Mesenchymal stem cell (in vitro differentiated cells and primary cell): Measurements from ENCODE around the gene ROPN1.

Source experiments
- DNase-seq: peaks from one replicate; pipeline ENCODE4 v3.0.0-alpha.2; 2013
- H2AFZ ChIP-seq: one replicate; pipeline ENCODE4 v1.6.1; 2013; ENCODE audit warnings: low read depth, mild to moderate bottlenecking, control low read depth, inconsistent platforms, low read length, moderate library complexity
- H2AK5ac ChIP-seq: 2 replicates; pipeline ENCODE4 v1.6.1; 2013; ENCODE audit warnings: low read length, moderate library complexity, mild to moderate bottlenecking, inconsistent platforms; ENCODE audit not compliant: severe bottlenecking
- H2BK120ac ChIP-seq: one replicate; pipeline ENCODE4 v1.6.1; 2013; ENCODE audit warnings: low read depth, mild to moderate bottlenecking, inconsistent platforms, low read length, moderate library complexity
- H2BK12ac ChIP-seq, 2 experiments: one replicate each; pipeline ENCODE4 v1.6.1; 2013; ENCODE audit warnings: inconsistent platforms in 2 of 2, low read length in 2 of 2, mild to moderate bottlenecking in 2 of 2, moderate library complexity in 2 of 2, control low read depth in 1 of 2
- H2BK15ac ChIP-seq: one replicate; pipeline ENCODE4 v1.6.1; 2013; ENCODE audit warnings: mild to moderate bottlenecking, low read depth, inconsistent platforms; ENCODE audit not compliant: poor library complexity, severe bottlenecking
- H2BK5ac ChIP-seq: 2 replicates; pipeline ENCODE4 v1.6.1; 2013; ENCODE audit warnings: low read depth, mild to moderate bottlenecking, low read length, control low read depth, inconsistent platforms; ENCODE audit not compliant: poor library complexity, severe bottlenecking
- H3K14ac ChIP-seq, 2 experiments: one replicate each; pipeline ENCODE4 v1.6.1; 2013; ENCODE audit warnings: inconsistent platforms in 2 of 2, low read length in 2 of 2, control low read depth in 1 of 2, mild to moderate bottlenecking in 1 of 2, moderate library complexity in 1 of 2
- H3K18ac ChIP-seq, 2 experiments: one replicate each; pipeline ENCODE4 v1.6.1; 2013; ENCODE audit warnings: inconsistent platforms in 2 of 2, low read length in 2 of 2, control low read depth in 1 of 2, low read depth in 1 of 2, mild to moderate bottlenecking in 1 of 2
- H3K23ac ChIP-seq, 2 experiments: one replicate each; pipeline ENCODE4 v1.6.1; 2013; ENCODE audit warnings: inconsistent platforms in 2 of 2, low read length in 2 of 2, mild to moderate bottlenecking in 2 of 2, moderate library complexity in 2 of 2, control low read depth in 1 of 2
- H3K27ac ChIP-seq: 2 replicates; pipeline ENCODE4 v1.5.1; 2013; ENCODE audit warnings: mild to moderate bottlenecking, moderate library complexity, low read length, control low read depth, inconsistent platforms; ENCODE audit not compliant: poor library complexity, severe bottlenecking
- H3K27me3 ChIP-seq, 2 experiments: 2 replicates each; pipeline versions ENCODE4 v1.6.1 to v1.7.0; 2013; ENCODE audit warnings: low read length in 2 of 2, mild to moderate bottlenecking in 2 of 2, moderate library complexity in 2 of 2, control low read depth in 1 of 2, inconsistent platforms in 1 of 2; ENCODE audit not compliant: control insufficient read depth in 1 of 2, insufficient read depth in 1 of 2
- H3K36me3 ChIP-seq, 2 experiments: 2 replicates each; pipeline versions ENCODE4 v1.6.1 to v1.7.0; 2013; ENCODE audit warnings: low read length in 2 of 2, control low read depth in 1 of 2, inconsistent platforms in 1 of 2, low read depth in 1 of 2, mild to moderate bottlenecking in 1 of 2; ENCODE audit not compliant: insufficient read depth in 2 of 2, control insufficient read depth in 1 of 2
- H3K4ac ChIP-seq, 2 experiments: one replicate each; pipeline ENCODE4 v1.6.1; 2013; ENCODE audit warnings: inconsistent platforms in 2 of 2, low read length in 2 of 2, mild to moderate bottlenecking in 2 of 2, moderate library complexity in 2 of 2, control low read depth in 1 of 2, low read depth in 1 of 2
- H3K4me1 ChIP-seq: 2 replicates; pipeline ENCODE4 v1.6.1; 2013; ENCODE audit warnings: low read depth, low read length, control low read depth; ENCODE audit not compliant: control insufficient read depth, insufficient read depth
- H3K4me2 ChIP-seq: 2 replicates; pipeline ENCODE4 v1.6.1; 2013; ENCODE audit warnings: low read length, mild to moderate bottlenecking, inconsistent platforms; ENCODE audit not compliant: poor library complexity, severe bottlenecking
- H3K4me3 ChIP-seq, 2 experiments: 2 replicates each; pipeline versions ENCODE4 v1.5.1 to v1.7.0; 2013; ENCODE audit warnings: low read length in 2 of 2, mild to moderate bottlenecking in 2 of 2, control low read depth in 1 of 2, low read depth in 1 of 2; ENCODE audit not compliant: insufficient read depth in 1 of 2
- H3K79me1 ChIP-seq: replicated peaks from 2 replicates; pipeline ENCODE4 v1.6.1; 2013; ENCODE audit warnings: mild to moderate bottlenecking, control low read depth, low read length, inconsistent platforms; ENCODE audit not compliant: poor library complexity, severe bottlenecking
- H3K9ac ChIP-seq: 2 replicates; pipeline ENCODE4 v1.7.0; 2013; ENCODE audit warnings: mild to moderate bottlenecking, low read length, moderate library complexity
- H3K9me3 ChIP-seq: 2 replicates; pipeline ENCODE4 v1.7.0; 2013; ENCODE audit warnings: mild to moderate bottlenecking, low read length; ENCODE audit not compliant: control insufficient read depth
- H4K8ac ChIP-seq: one replicate; pipeline ENCODE4 v1.6.1; 2013; ENCODE audit warnings: inconsistent platforms, mild to moderate bottlenecking, low read length, moderate library complexity
- H4K91ac ChIP-seq: one replicate; pipeline ENCODE4 v1.6.1; 2013; ENCODE audit warnings: mild to moderate bottlenecking, low read length, inconsistent platforms
- WGBS: methylation state at CpG from one replicate; pipeline ENCODE4 v1.1.7; 2013; ENCODE audit warnings: mixed read lengths; 5-methylcytosine and 5-hydroxymethylcytosine counted together

ROPN1 gene

GRCh38 chr3:123926396-123926795, 65.5 kb downstream of the ROPN1 start:
- Histone ChIP-seq H3K4me2 (no peak overlapping the region), H3K18ac (no peak overlapping the region), H2AFZ (no peak overlapping the region), H3K4ac (no peak overlapping the region), H3K23ac (no peak overlapping the region), H3K9me3 (peaks cover 24% of the 10 kb centered on the region), H3K14ac (no peak overlapping the region), H2BK120ac (no peak overlapping the region), H2BK15ac (no peak overlapping the region), H2BK5ac (no peak overlapping the region), H4K91ac (no peak overlapping the region), H3K4me1 (no peaks in the 10 kb centered on the region), H3K4me3 (no peak overlapping the region), H4K8ac (no peak overlapping the region), H3K27me3 (no peaks in the 10 kb centered on the region), H2AK5ac (no peak overlapping the region), H3K9ac (no peak overlapping the region), H2BK12ac (no peak overlapping the region), H3K27ac (no peak overlapping the region), H3K79me1 (peaks cover 1% of the 10 kb centered on the region), H3K36me3 (peaks cover 11 to 54% of the 10 kb centered on the region in 2 experiments)
- DNase-seq, result no peak

- Histone ChIP-seq H3K4me3 (no peak overlapping the region), H4K91ac (no peak overlapping the region), H3K9ac (no peak overlapping the region), H3K18ac (no peak overlapping the region), H3K4ac (no peak overlapping the region), H3K36me3 (peaks cover 22 to 53% of the 10 kb centered on the region in 2 experiments), H2BK12ac (no peak overlapping the region), H2BK5ac (no peak overlapping the region), H3K4me2 (no peak overlapping the region), H3K79me1 (peaks cover 16% of the 10 kb centered on the region), H3K4me1 (no peaks in the 10 kb centered on the region), H3K27me3 (no peaks in the 10 kb centered on the region), H2BK15ac (no peak overlapping the region), H3K23ac (no peak overlapping the region), H2AK5ac (no peak overlapping the region), H4K8ac (no peak overlapping the region), H3K9me3 (peaks cover 53% of the 10 kb centered on the region), H2BK120ac (no peak overlapping the region), H3K27ac (no peak overlapping the region), H3K14ac (no peak overlapping the region), H2AFZ (no peak overlapping the region)
- DNase-seq, result no peak
These were observed 71.1 kb downstream of the ROPN1 start for GRCh38 chr3:123920868-123921267.

DNA sequence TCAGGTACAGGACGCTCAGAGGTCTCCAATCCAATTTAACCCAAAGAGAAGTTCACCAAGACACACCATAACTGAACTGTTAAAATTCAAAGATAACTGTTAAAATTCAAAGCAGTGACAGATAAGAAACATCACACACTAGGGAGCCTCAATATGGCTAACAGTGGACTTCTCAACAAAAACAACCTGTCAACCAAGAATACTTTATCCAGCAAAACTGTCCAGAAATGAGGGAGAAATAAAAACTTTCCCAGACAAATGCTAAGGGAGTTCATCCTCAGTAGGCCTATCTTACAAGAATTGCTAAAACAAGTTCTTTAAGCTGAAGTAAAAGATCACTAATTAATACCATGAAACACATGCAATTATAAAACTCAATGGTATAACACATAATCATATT, 71.5 kb downstream of the ROPN1 start:
- Histone ChIP-seq H3K9me3 (peaks cover 53% of the 10 kb centered on the region), H3K27me3 (no peaks in the 10 kb centered on the region), H3K4me1 (no peaks in the 10 kb centered on the region), H3K9ac (no peak overlapping the region), H3K23ac (no peak overlapping the region), H3K36me3 (peaks cover 20 to 49% of the 10 kb centered on the region in 2 experiments), H2BK5ac (no peak overlapping the region), H3K79me1 (peaks cover 16% of the 10 kb centered on the region), H2AFZ (no peak overlapping the region), H2BK12ac (no peak overlapping the region), H3K14ac (no peak overlapping the region), H2AK5ac (no peak overlapping the region), H2BK120ac (no peak overlapping the region), H3K4ac (no peak overlapping the region), H3K18ac (no peak overlapping the region), H3K4me3 (no peak overlapping the region), H4K8ac (no peak overlapping the region), H2BK15ac (no peak overlapping the region), H3K4me2 (no peak overlapping the region), H4K91ac (no peak overlapping the region), H3K27ac (no peak overlapping the region)
- DNase-seq, result no peak
- WGBS, result 95% methylated on average over 1 of the region's 1 CpG

GRCh38 chr3:123919353-123919752, 72.6 kb downstream of the ROPN1 start:
- Histone ChIP-seq H4K91ac (no peak overlapping the region), H3K27me3 (no peaks in the 10 kb centered on the region), H3K79me1 (peaks cover 16% of the 10 kb centered on the region), H2BK15ac (no peak overlapping the region), H3K4ac (no peak overlapping the region), H3K9me3 (peaks cover 53% of the 10 kb centered on the region), H3K4me1 (no peaks in the 10 kb centered on the region), H3K27ac (no peak overlapping the region), H3K4me2 (no peak overlapping the region), H3K18ac (no peak overlapping the region), H4K8ac (no peak overlapping the region), H2AFZ (no peak overlapping the region), H3K9ac (no peak overlapping the region), H3K4me3 (no peak overlapping the region), H3K14ac (no peak overlapping the region), H2BK12ac (no peak overlapping the region), H2BK5ac (no peak overlapping the region), H2BK120ac (no peak overlapping the region), H2AK5ac (no peak overlapping the region), H3K23ac (no peak overlapping the region), H3K36me3 (peaks cover 22 to 49% of the 10 kb centered on the region in 2 experiments)
- no peak for DNase-seq
- 100% methylated on average over 3 of the region's 3 CpGs for WGBS
